Skeletal muscle satellite cell (primary cell): ENCODE measurements around the gene FADS6.

Source experiments
- H3K27me3 ChIP-seq: 2 replicates; pipeline ENCODE4 v1.7.0; 2013; ENCODE audit warnings: low read length; ENCODE audit not compliant: control insufficient read depth, insufficient read depth
- H3K36me3 ChIP-seq: 2 replicates; pipeline ENCODE4 v1.7.0; 2013; ENCODE audit warnings: mild to moderate bottlenecking, control low read depth, low read length; ENCODE audit not compliant: insufficient read depth
- H3K4me1 ChIP-seq: 2 replicates; pipeline ENCODE4 v1.7.0; 2013; ENCODE audit warnings: low read length; ENCODE audit not compliant: control insufficient read depth, insufficient read depth
- H3K4me2 ChIP-seq: 2 replicates; pipeline ENCODE4 v1.7.0; 2013; ENCODE audit warnings: mild to moderate bottlenecking, low read length
- H3K4me3 ChIP-seq: 2 replicates; pipeline ENCODE4 v1.7.0; 2013; ENCODE audit warnings: low read length
- H3K9ac ChIP-seq: 2 replicates; pipeline ENCODE4 v1.7.0; 2013; ENCODE audit warnings: mild to moderate bottlenecking, low read depth, low read length, moderate library complexity
- H3K9me3 ChIP-seq: replicated peaks from 2 replicates; pipeline ENCODE4 v1.7.0; 2013; ENCODE audit warnings: mild to moderate bottlenecking, control low read depth, low read length

FADS6 gene

GRCh38 chr17:74842146-74842598, 51.3 kb downstream of the FADS6 start:
- peak overlapping the region; percentile 56 for H3K9ac ChIP-seq
- no peaks in the 10 kb centered on the region for H3K36me3 ChIP-seq
- H3K4me2 ChIP-seq: peak overlapping the region; percentile 92
- peak overlapping the region; percentile 75 for H3K4me3 ChIP-seq
- peaks cover 15% of the 10 kb centered on the region for H3K4me1 ChIP-seq
- H3K9me3 ChIP-seq: no peaks in the 10 kb centered on the region
- H3K27me3 ChIP-seq: peaks cover 5% of the 10 kb centered on the region

GRCh38 chr17:74840989-74841666, 52.3 kb downstream of the FADS6 start:
- Histone ChIP-seq H3K27me3 (no peaks in the 10 kb centered on the region), H3K36me3 (peaks cover 8% of the 10 kb centered on the region), H3K4me3 (no peak overlapping the region), H3K9me3 (no peaks in the 10 kb centered on the region), H3K9ac (no peak overlapping the region), H3K4me1 (peaks cover 15% of the 10 kb centered on the region), H3K4me2 (no peak overlapping the region)

GRCh38 chr17:74839990-74840852, 53.2 kb downstream of the FADS6 start:
- Histone ChIP-seq H3K9me3 (no peaks in the 10 kb centered on the region), H3K4me1 (peaks cover 15% of the 10 kb centered on the region), H3K36me3 (peaks cover 12% of the 10 kb centered on the region), H3K4me3 (no peak overlapping the region), H3K27me3 (no peaks in the 10 kb centered on the region), H3K4me2 (no peak overlapping the region), H3K9ac (no peak overlapping the region)

GRCh38 chr17:74838274-74838673, 55.2 kb downstream of the FADS6 start:
- Histone ChIP-seq H3K4me3 (no peak overlapping the region), H3K36me3 (peaks cover 12% of the 10 kb centered on the region)

GRCh38 chr17:74836691-74837467, 56.6 kb downstream of the FADS6 start:
- Histone ChIP-seq H3K9ac (no peak overlapping the region), H3K9me3 (no peaks in the 10 kb centered on the region)

More at GRCh38 chr17:74838274-74838673, 55.2 kb downstream of the FADS6 start:
- H3K9ac ChIP-seq: no peak overlapping the region
- no peak overlapping the region for H3K4me2 ChIP-seq
- peaks cover 22% of the 10 kb centered on the region for H3K4me1 ChIP-seq
- H3K27me3 ChIP-seq: no peaks in the 10 kb centered on the region
- H3K9me3 ChIP-seq: no peaks in the 10 kb centered on the region

GRCh38 chr17:74836191-74836590, 57.2 kb downstream of the FADS6 start:
- no peak overlapping the region for H3K4me3 ChIP-seq
- peaks cover 12% of the 10 kb centered on the region for H3K36me3 ChIP-seq
- no peaks in the 10 kb centered on the region for H3K9me3 ChIP-seq
- peaks cover 17% of the 10 kb centered on the region for H3K4me1 ChIP-seq
- H3K4me2 ChIP-seq: no peak overlapping the region
- H3K9ac ChIP-seq: no peak overlapping the region
- H3K27me3 ChIP-seq: no peaks in the 10 kb centered on the region

More at GRCh38 chr17:74836691-74837467, 56.6 kb downstream of the FADS6 start:
- H3K4me3 ChIP-seq: no peak overlapping the region
- no peak overlapping the region for H3K4me2 ChIP-seq
- no peaks in the 10 kb centered on the region for H3K27me3 ChIP-seq
- peaks cover 17% of the 10 kb centered on the region for H3K4me1 ChIP-seq
- H3K36me3 ChIP-seq: peaks cover 12% of the 10 kb centered on the region

GRCh38 chr17:74833501-74834377, 59.7 kb downstream of the FADS6 start:
- no peak overlapping the region for H3K4me3 ChIP-seq
- no peak overlapping the region for H3K4me2 ChIP-seq
- peaks cover 10% of the 10 kb centered on the region for H3K4me1 ChIP-seq
- no peaks in the 10 kb centered on the region for H3K9me3 ChIP-seq
- H3K27me3 ChIP-seq: no peaks in the 10 kb centered on the region
- H3K9ac ChIP-seq: no peak overlapping the region
- peaks cover 12% of the 10 kb centered on the region for H3K36me3 ChIP-seq

- no peaks in the 10 kb centered on the region for H3K27me3 ChIP-seq
- no peak overlapping the region for H3K4me3 ChIP-seq
- H3K9ac ChIP-seq: no peak overlapping the region
- H3K9me3 ChIP-seq: no peaks in the 10 kb centered on the region
- H3K4me1 ChIP-seq: peaks cover 10% of the 10 kb centered on the region
- H3K36me3 ChIP-seq: peaks cover 12% of the 10 kb centered on the region
- H3K4me2 ChIP-seq: no peak overlapping the region
Observed at GRCh38 chr17:74832421-74832820, 61.0 kb downstream of the FADS6 start.

- H3K4me1 ChIP-seq: peaks cover 10% of the 10 kb centered on the region
- no peak overlapping the region for H3K4me3 ChIP-seq
- no peaks in the 10 kb centered on the region for H3K9me3 ChIP-seq
- H3K4me2 ChIP-seq: no peak overlapping the region
- no peaks in the 10 kb centered on the region for H3K27me3 ChIP-seq
- no peak overlapping the region for H3K9ac ChIP-seq
- peaks cover 9% of the 10 kb centered on the region for H3K36me3 ChIP-seq
Observed at GRCh38 chr17:74831444-74832146, 61.8 kb downstream of the FADS6 start.

GRCh38 chr17:74830861-74831260, 62.6 kb downstream of the FADS6 start:
- no peaks in the 10 kb centered on the region for H3K27me3 ChIP-seq
- H3K36me3 ChIP-seq: peaks cover 7% of the 10 kb centered on the region
- H3K9ac ChIP-seq: no peak overlapping the region
- H3K9me3 ChIP-seq: no peaks in the 10 kb centered on the region
- H3K4me3 ChIP-seq: no peak overlapping the region
- H3K4me2 ChIP-seq: no peak overlapping the region
- H3K4me1 ChIP-seq: peaks cover 10% of the 10 kb centered on the region
